ENCODE measurements around the gene TTC28.

The TTC28 gene

DNA sequence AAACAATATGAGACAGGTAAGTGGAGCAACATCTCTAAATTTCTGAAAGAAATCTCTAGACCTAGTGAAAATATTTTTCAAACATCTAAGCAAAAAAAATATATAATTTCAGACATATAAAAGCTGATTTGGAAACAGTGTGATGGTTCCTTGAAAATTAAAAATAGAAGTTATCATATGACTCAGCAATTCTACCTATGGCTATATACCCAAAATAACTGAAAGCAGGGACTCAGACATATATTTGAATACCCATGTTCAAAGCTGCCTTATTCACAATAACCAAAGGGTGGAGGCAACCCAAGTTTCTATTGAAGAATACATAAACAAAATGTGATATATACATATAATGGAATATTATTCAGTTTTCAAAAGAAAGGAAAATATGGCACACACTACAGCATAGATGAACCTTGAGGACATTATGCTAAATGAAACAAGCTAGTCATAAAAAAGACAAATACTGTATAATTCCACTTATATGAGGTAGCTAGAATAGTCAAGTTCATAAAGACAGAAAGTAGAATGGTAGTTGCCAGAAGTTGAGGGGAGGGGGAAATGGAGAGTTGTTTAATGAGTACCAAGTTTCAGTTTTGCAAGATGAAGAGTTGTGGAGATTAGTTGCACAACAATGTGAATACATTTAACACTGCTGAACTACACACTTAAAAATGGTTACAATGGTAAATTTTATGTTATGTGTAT lies 300.4 kb downstream of the TTC28 start:
- POLR2A ChIA-PET, result no interaction called here
- no peak overlapping the region for H3K4me3 ChIP-seq (ENCODE audit: low read depth, low read length)

GRCh38 chr22:28375761-28376534 lies 303.7 kb downstream of the TTC28 start:
- Histone ChIP-seq H3K27ac (ENCODE audit: extremely low read depth, low read depth, low read length) (no peak overlapping the region), H3K4me3 (ENCODE audit: low read depth, low read length) (no peak overlapping the region), H3K36me3 (ENCODE audit: control insufficient read depth in 2 of 2, insufficient read depth in 1 of 2, low read length in 2 of 2) (no peaks in the 10 kb centered on the region), H3K4me1 (ENCODE audit: control insufficient read depth, insufficient read depth, low read length) (0 out of 2 replicates have a peak, but pooled peaks cover 5% of the 10 kb centered on the region), H3K9me3 (ENCODE audit: control insufficient read depth, insufficient read depth, low read depth, low read length) (no peaks in the 10 kb centered on the region)
- CTCF ChIA-PET, result no interaction called here
- POLR2A ChIA-PET, result no interaction called here
- TF ChIP-seq ZNF433 (tag by site-specific recombination; IDR thresholded peaks at IDR 0.05; ENCODE audit: low read depth), result no peak

More for the DNA sequence above, 300.4 kb downstream of the TTC28 start:
- CTCF ChIA-PET, result interaction anchor here (0.7 kb wide), 1 partner anchor 121 kb away, joined by 3 read pairs; no protein-coding TSS in a partner anchor
- TF ChIP-seq ZNF701 (tag by site-specific recombination; IDR thresholded peaks at IDR 0.05), result no peak
- no peak for TF ChIP-seq ZNF660 (tag by site-specific recombination; IDR thresholded peaks at IDR 0.05)
- Histone ChIP-seq H3K4me1 (ENCODE audit: control insufficient read depth, insufficient read depth, low read length) (peaks cover 4% of the 10 kb centered on the region; the same call in 1 of the 2 replicates), H3K36me3 (ENCODE audit: control insufficient read depth in 2 of 2, insufficient read depth in 1 of 2, low read length in 2 of 2) (no peaks in the 10 kb centered on the region), H3K9me3 (ENCODE audit: control insufficient read depth, insufficient read depth, low read depth, low read length) (no peaks in the 10 kb centered on the region), H3K27ac (ENCODE audit: extremely low read depth, low read depth, low read length) (no peak overlapping the region)

- TF ChIP-seq ZNF610 (tag by site-specific recombination; IDR thresholded peaks at IDR 0.05; ENCODE audit: borderline replicate concordance) (no peak), KLF9 (tag by site-specific recombination; IDR thresholded peaks at IDR 0.05; ENCODE audit: low read depth) (no peak), SP3 (tag by site-specific recombination; IDR thresholded peaks at IDR 0.05) (no peak), ZNF768 (tag by site-specific recombination; IDR thresholded peaks at IDR 0.05) (no peak), ZSCAN5A (tag by site-specific recombination; IDR thresholded peaks at IDR 0.05) (no peak), EGR2 (tag by site-specific recombination; IDR thresholded peaks at IDR 0.05; ENCODE audit: low read depth) (no peak), ZSCAN30 (tag by site-specific recombination; IDR thresholded peaks at IDR 0.05) (no peak), ZNF426 (tag by site-specific recombination; IDR thresholded peaks at IDR 0.05) (no peak), ZNF660 (tag by site-specific recombination; IDR thresholded peaks at IDR 0.05) (no peak), ZNF366 (tag by site-specific recombination; conservative IDR thresholded peaks at IDR 0.05) (no peak)
- TF ChIP-seq, protein P1, sequence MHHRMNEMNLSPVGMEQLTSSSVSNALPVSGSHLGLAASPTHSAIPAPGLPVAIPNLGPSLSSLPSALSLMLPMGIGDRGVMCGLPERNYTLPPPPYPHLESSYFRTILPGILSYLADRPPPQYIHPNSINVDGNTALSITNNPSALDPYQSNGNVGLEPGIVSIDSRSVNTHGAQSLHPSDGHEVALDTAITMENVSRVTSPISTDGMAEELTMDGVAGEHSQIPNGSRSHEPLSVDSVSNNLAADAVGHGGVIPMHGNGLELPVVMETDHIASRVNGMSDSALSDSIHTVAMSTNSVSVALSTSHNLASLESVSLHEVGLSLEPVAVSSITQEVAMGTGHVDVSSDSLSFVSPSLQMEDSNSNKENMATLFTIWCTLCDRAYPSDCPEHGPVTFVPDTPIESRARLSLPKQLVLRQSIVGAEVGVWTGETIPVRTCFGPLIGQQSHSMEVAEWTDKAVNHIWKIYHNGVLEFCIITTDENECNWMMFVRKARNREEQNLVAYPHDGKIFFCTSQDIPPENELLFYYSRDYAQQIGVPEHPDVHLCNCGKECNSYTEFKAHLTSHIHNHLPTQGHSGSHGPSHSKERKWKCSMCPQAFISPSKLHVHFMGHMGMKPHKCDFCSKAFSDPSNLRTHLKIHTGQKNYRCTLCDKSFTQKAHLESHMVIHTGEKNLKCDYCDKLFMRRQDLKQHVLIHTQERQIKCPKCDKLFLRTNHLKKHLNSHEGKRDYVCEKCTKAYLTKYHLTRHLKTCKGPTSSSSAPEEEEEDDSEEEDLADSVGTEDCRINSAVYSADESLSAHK (tag by site-specific recombination; IDR thresholded peaks at IDR 0.05), result no peak
- peaks cover 7% of the 10 kb centered on the region; the same call in 1 of the 2 replicates for H3K4me1 ChIP-seq (ENCODE audit: control insufficient read depth, insufficient read depth, low read length)
- ChIA-PET CTCF (interaction anchor here (0.8 kb wide), 1 partner anchor 315 kb away, joined by 3 read pairs; no protein-coding TSS in a partner anchor), POLR2A (no interaction called here)
- H3K36me3 ChIP-seq (ENCODE audit: control insufficient read depth in 2 of 2, insufficient read depth in 1 of 2, low read length in 2 of 2), result no peaks in the 10 kb centered on the region
- H3K9me3 ChIP-seq (ENCODE audit: control insufficient read depth, insufficient read depth, low read depth, low read length), result no peaks in the 10 kb centered on the region
- no peak overlapping the region for H3K4me3 ChIP-seq (ENCODE audit: low read depth, low read length)
- no peak overlapping the region for H3K27ac ChIP-seq (ENCODE audit: extremely low read depth, low read depth, low read length)
These were observed 305.8 kb downstream of the TTC28 start for GRCh38 chr22:28373831-28374230.

Data from HEK293 (cell line).